ENCODE measurements around the gene MTMR1.

MTMR1 gene

DNA sequence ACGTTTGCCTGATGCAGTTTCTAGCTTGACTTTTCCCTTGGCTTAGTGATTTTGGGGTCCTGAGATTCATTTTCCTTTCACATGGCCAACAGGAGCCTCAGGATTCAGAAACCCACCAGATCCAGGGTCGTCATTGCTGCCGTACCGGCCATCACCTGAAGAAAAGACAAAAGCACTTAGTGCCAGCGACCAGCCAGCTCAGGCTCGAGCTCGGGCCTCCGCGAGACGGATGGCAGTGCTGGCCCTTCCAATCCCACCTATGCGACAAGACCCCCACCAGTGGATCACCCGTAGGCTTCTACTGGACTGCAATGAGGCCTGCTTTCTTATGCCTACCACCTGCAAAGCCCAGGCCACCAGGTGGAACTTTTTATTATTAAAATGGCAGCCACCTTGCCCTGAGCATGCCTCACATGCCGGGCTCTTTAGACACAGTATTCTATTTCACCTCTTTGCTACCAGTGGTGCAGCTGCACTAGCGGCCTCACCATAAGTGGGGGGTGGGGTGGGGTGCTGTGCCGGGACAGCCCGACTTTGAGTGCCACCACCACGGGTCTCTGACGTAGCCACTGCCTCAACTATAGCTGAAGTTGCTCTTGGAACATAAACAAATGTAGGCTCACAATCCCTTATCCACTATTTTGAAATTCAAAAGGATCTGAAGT lies 84.3 kb downstream of the MTMR1 start:
- DNase-seq, result no peak

GRCh38 chrX:150779385-150779784 lies 86.2 kb downstream of the MTMR1 start:
- DNase-seq, result no peak

GRCh38 chrX:150781677-150782076 lies 88.5 kb downstream of the MTMR1 start:
- no peak for DNase-seq

DNA sequence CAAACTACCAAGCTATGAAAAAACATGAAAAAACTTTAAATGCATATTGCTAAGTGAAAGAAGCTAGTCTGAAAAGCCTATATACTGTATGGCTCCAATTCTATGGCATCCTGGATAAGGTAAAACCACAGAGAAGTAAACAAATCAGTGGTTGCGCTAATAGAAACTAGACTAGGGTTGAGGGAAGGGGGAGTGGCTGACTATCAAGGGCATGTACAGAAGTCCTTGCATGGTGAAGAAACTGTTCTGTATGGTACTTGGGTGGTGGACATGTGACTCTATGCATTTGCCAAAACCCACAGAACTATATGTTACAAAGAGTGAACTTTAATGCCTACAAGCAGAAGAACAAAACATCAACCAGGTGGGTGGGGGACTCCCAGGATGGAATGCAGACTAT lies 96.8 kb downstream of the MTMR1 start:
- DNase-seq, result no peak

DNA sequence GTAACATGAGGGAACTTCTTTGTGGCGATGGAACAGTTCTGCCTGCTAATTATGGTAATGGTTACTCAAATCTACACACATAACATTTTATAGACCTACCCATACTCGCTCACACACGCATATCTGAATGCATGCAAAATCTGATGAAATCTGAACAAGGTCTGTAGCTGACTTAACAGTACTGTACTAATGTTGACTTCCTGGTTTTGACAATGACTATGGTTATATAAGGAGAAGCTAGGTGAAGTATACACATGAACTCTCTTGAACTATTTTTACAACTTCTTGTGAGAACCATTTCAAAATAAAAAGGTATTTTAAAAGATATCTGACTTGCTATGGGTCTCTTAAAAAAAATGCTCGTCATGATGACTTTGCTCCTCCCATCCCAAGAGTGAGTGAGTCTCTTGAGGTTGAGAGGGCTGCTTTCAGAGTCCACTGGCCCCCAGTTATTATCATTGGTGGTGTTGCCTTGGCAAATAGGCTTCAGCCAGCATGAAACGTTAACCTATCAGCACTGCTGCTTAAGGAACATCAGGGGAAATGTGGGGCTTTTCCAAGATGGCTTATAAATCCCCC lies 99.8 kb downstream of the MTMR1 start:
- DNase-seq, result no peak

GRCh38 chrX:150805736-150806135 lies 112.5 kb downstream of the MTMR1 start:
- DNase-seq, result no peak

DNA sequence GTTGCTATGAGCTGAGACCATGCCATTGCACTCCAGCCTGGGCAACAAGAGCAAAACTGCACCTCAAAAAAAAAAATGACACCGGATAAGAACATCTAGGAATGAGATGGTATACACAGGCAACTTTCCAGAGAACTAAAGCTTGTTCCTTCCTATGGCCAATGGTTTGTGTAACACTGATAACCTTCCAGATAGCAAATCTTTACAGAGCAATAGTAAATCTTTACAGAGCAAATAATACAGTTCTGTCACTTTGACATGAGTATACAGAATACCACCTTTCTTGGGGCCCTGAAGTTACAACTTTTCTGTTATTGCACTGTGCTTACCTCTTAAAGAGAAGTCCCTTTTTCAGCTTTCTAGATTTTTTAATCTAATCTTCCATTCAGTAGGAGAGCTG lies 113.6 kb downstream of the MTMR1 start:
- no peak for DNase-seq

DNA sequence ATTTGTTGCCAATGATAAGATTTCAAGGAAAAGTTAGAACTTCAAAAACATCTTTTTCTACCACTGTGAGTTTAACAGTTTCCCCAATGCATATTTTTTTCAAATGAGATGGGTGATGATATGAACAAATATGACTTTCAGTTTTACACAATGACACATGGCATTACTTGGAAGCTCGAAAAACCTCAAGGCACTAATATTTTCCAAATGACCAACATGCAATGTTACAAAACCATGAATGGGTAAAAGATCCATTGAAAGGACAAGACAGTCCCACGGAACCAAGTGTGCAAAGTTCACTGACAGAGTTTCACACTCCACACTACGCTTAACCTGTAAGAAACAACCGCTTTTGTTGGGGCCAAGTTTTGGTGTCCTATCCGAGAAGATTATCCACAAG lies 120.7 kb downstream of the MTMR1 start:
- no peak for DNase-seq
